Measurements from ENCODE around the gene DDIT4. TPM values are rescaled to one million over a fixed set of nuclear protein-coding genes. Genes with fewer than 3 reads are reported as not detected.

Gene DDIT4
- total and polyA plus RNA-seq, 9 of the 15 experiments (the other 6 are each of a cell fraction or from before 2014, with no cell fraction given), result 8.2 to 675 (median 159) TPM

- TF ChIP-seq ZNF639 (CRISPR knock-in tag; conservative IDR thresholded peaks at IDR 0.05 in 1 of 2, IDR thresholded peaks at IDR 0.05 in 1 of 2) (no peak), ZNF311 (CRISPR knock-in tag; IDR thresholded peaks at IDR 0.05) (no peak), SMARCE1 (IDR thresholded peaks at IDR 0.05) (peak; percentile 45; the same call in 1 of the 2 replicates), GABPB2 (CRISPR knock-in tag; conservative IDR thresholded peaks at IDR 0.05) (no peak), CSDE1 (IDR thresholded peaks at IDR 0.05) (no peak), ARID4B (CRISPR knock-in tag; IDR thresholded peaks at IDR 0.05) (no peak), HBP1 (CRISPR knock-in tag; IDR thresholded peaks at IDR 0.05) (no peak), ZNF239 (CRISPR knock-in tag; IDR thresholded peaks at IDR 0.05) (no peak), PATZ1 (CRISPR knock-in tag; IDR thresholded peaks at IDR 0.05; ENCODE audit: borderline replicate concordance) (no peak), ZFP36 (IDR thresholded peaks at IDR 0.05; ENCODE audit: low read depth, low read length, partially characterized antibody) (no peak), EZH2 (IDR thresholded peaks at IDR 0.05; ENCODE audit: borderline replicate concordance, low read depth, low read length) (no peak), AFF4 (CRISPR knock-in tag; IDR thresholded peaks at IDR 0.05) (peak; percentile 11; the same call in 1 of the 2 replicates)
Measured at GRCh38 chr10:72265990-72266865, 7.5 kb upstream of the DDIT4 start (continued).
